Endothelial cell of umbilical vein (primary cell): ENCODE measurements around the gene MYH9.
"Not testable (repeated sequence)": the region's sequence is repeated elsewhere in the genome, so short reads cannot be mapped to it uniquely, and the experiment has no call there.

ENCODE experiments used
- EZH2 ChIP-seq: IDR thresholded peaks from 2 replicates; pipeline ENCODE4 v1.6.1; 2012; ENCODE audit warnings: borderline replicate concordance, low read depth, mild to moderate bottlenecking, moderate library complexity, low read length, inconsistent platforms; ENCODE audit not compliant: severe bottlenecking
- GATA2 ChIP-seq: IDR thresholded peaks from 2 replicates; pipeline ENCODE4 v1.7.0; 2011; ENCODE audit warnings: low read depth, mild to moderate bottlenecking, moderate library complexity, mixed read lengths, low read length; ENCODE audit not compliant: insufficient read length, insufficient read depth
- POLR2A ChIP-seq: IDR thresholded peaks from 2 replicates; pipeline ENCODE4 v1.6.1; 2012; ENCODE audit warnings: low read depth, mild to moderate bottlenecking, control low read depth, low read length
- POLR2AphosphoS5 ChIP-seq: IDR thresholded peaks from 2 replicates; pipeline ENCODE4 v1.6.1; 2012; ENCODE audit warnings: low read depth, mild to moderate bottlenecking, control low read depth, low read length, moderate library complexity; ENCODE audit not compliant: insufficient read depth
- TF ChIP-seq, protein P1 (sequence below), 2 donors: IDR thresholded peaks; 1 replicate in 1 of 2; 2 replicates in 1 of 2; pipeline ENCODE4 v1.5.1; 2011; ENCODE audit warnings: low read length in 2 of 2, mild to moderate bottlenecking in 2 of 2, moderate library complexity in 2 of 2, control low read depth in 1 of 2, inconsistent platforms in 1 of 2, low read depth in 1 of 2; ENCODE audit not compliant: insufficient read depth in 1 of 2; ENCODE audit errors: extremely low read depth in 1 of 2
- TF ChIP-seq, protein P2 (sequence below): IDR thresholded peaks from 2 replicates; pipeline ENCODE4 v1.6.1; 2011; ENCODE audit not compliant: insufficient read depth, insufficient read length

DNA sequence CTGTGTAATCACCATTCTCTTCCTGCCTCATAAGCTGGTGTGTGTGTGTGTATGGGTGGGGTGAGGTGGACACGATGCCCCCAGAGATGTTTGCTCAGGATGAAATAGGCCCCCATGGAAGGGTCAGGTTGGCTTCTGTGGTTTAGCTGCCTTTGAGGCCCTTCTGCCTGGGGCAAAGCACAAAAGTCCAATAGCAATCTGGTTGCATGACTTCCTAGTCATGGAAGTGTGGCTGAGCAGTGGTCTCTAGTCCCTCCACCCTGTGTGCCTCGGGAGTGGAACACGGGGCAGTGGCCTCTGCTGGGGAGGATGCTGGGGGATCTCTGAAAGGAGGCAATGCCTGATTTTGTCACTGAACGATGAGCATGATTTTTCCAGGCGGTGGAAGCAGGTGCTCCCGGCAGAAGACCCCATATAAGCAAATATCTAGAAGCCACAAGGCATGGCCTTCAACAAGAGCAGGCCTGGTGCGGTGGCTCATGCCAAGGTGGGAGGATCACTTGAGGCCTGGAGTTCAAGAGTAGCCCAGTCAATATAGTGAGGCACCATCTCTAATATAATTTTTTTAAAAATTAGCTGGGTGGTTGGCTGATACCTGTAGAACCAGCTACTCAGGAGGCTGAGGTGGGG lies 135.7 kb downstream of the MYH9 start:
- TF ChIP-seq POLR2A, EZH2, GATA2, POLR2AphosphoS5: not testable (repeated sequence)
- TF ChIP-seq, protein P1, sequence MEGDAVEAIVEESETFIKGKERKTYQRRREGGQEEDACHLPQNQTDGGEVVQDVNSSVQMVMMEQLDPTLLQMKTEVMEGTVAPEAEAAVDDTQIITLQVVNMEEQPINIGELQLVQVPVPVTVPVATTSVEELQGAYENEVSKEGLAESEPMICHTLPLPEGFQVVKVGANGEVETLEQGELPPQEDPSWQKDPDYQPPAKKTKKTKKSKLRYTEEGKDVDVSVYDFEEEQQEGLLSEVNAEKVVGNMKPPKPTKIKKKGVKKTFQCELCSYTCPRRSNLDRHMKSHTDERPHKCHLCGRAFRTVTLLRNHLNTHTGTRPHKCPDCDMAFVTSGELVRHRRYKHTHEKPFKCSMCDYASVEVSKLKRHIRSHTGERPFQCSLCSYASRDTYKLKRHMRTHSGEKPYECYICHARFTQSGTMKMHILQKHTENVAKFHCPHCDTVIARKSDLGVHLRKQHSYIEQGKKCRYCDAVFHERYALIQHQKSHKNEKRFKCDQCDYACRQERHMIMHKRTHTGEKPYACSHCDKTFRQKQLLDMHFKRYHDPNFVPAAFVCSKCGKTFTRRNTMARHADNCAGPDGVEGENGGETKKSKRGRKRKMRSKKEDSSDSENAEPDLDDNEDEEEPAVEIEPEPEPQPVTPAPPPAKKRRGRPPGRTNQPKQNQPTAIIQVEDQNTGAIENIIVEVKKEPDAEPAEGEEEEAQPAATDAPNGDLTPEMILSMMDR (IDR thresholded peaks at IDR 0.05; ENCODE audit: extremely low read depth in 1 of 2, insufficient read depth in 1 of 2, low read depth in 1 of 2, low read length in 2 of 2), result not testable (repeated sequence)
- TF ChIP-seq, protein P2, sequence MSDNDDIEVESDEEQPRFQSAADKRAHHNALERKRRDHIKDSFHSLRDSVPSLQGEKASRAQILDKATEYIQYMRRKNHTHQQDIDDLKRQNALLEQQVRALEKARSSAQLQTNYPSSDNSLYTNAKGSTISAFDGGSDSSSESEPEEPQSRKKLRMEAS, result not testable (repeated sequence)
